HepG2 (cell line): Measurements from ENCODE around the gene KCTD1. TPM values are rescaled to one million over a fixed set of nuclear protein-coding genes. Genes with fewer than 3 reads are reported as not detected.

Experiments used
- ATAC-seq: fragments of 200-7000 bp; cut with Tn5 transposase; 3 replicates; pipeline ENCODE4 v1.9.1; 2020; ENCODE audit warnings: mild to moderate bottlenecking, moderate library complexity
- BruUV-seq: library from RNA; stranded (reverse); fragments of 400-500 nt; replicated peaks from 2 replicates; lab custom pipeline; 2021; lab: Mats Ljungman, UMichigan
- CTCF ChIA-PET: fragments of 300-600 bp; formaldehyde crosslinking; extraction: SDS; loops from one replicate; lab custom pipeline; 2021; ENCODE audit warnings: low total read pairs, inconsistent platforms, low intra/inter-chr PET ratio; lab: Yijun Ruan, JAX
- POLR2A ChIA-PET: fragments of 350-600 bp; sonication (Branson Sonifier 250); formaldehyde crosslinking; loops from one replicate; lab custom pipeline; 2020; ENCODE audit warnings: antibody characterized with exemption, inconsistent platforms; lab: Yijun Ruan, JAX
- DNase-seq: peaks from one replicate; pipeline ENCODE4 v3.0.0-alpha.2; 2015; ENCODE audit warnings: low spot score
- FAIRE-seq: peaks from 3 replicates; lab custom pipeline; 2011; peaks lifted over from hg19 to GRCh38; lab: Jason Lieb, UNC
- H2AFZ ChIP-seq: one replicate; pipeline ENCODE4 v1.6.1; 2011; ENCODE audit warnings: low read length, inconsistent platforms
- H3K27ac ChIP-seq: fragments of 300-600 bp; 3 replicates; pipeline ENCODE4 v1.8.0; 2011; ENCODE audit warnings: mixed run types, mild to moderate bottlenecking, mixed read lengths, low read length, inconsistent platforms; ENCODE audit not compliant: insufficient read depth; ENCODE audit errors: extremely low read length
- H3K27me3 ChIP-seq, 2 experiments: fragments of 200-600 bp in 1 of 2; 2 replicates in 1 of 2; 3 replicates in 1 of 2; pipeline versions ENCODE4 v1.6.0 to v1.8.0; 2011; ENCODE audit warnings: low read length in 2 of 2, mild to moderate bottlenecking in 2 of 2, moderate library complexity in 2 of 2, inconsistent platforms in 1 of 2; ENCODE audit not compliant: insufficient read depth in 2 of 2, control insufficient read depth in 1 of 2
- H3K36me3 ChIP-seq, 2 experiments: fragments of 200-600 bp in 1 of 2; replicated peaks in 1 of 2; 2 replicates in 1 of 2; 3 replicates in 1 of 2; pipeline versions ENCODE4 v1.5.1 to v1.8.0; 2011; ENCODE audit warnings: low read length in 2 of 2, inconsistent platforms in 1 of 2; ENCODE audit not compliant: insufficient read depth in 2 of 2, control insufficient read depth in 1 of 2
- H3K4me1 ChIP-seq: 2 replicates; pipeline ENCODE4 v1.5.1; 2012; ENCODE audit warnings: low read length, inconsistent platforms; ENCODE audit not compliant: insufficient read depth
- H3K4me2 ChIP-seq: 2 replicates; pipeline ENCODE4 v1.6.0; 2011; ENCODE audit warnings: low read depth, low read length, inconsistent platforms
- H3K4me3 ChIP-seq, 3 experiments: fragments of 200-600 bp in 1 of 3; sonication (generic), shearing (Covaris generic) in 1 of 3; replicated peaks in 1 of 3; 2 replicates each; pipeline ENCODE4 v1.5.1; 2011 to 2016; ENCODE audit warnings: low read length in 3 of 3, inconsistent platforms in 2 of 3, low read depth in 2 of 3, mild to moderate bottlenecking in 2 of 3, control low read depth in 1 of 3, mixed read lengths in 1 of 3; ENCODE audit not compliant: insufficient read depth in 1 of 3
- H3K79me2 ChIP-seq: one replicate; pipeline ENCODE4 v1.6.1; 2011; ENCODE audit warnings: low read length, inconsistent platforms; ENCODE audit not compliant: insufficient read depth
- H3K9ac ChIP-seq: 2 replicates; pipeline ENCODE4 v1.6.0; 2011; ENCODE audit warnings: mild to moderate bottlenecking, low read depth, low read length, inconsistent platforms; ENCODE audit not compliant: insufficient read depth
- H3K9me3 ChIP-seq: 2 replicates; pipeline ENCODE4 v1.5.1; 2012; ENCODE audit warnings: mild to moderate bottlenecking, low read length
- H4K20me1 ChIP-seq: 2 replicates; pipeline ENCODE4 v1.6.0; 2011; ENCODE audit warnings: inconsistent platforms, mild to moderate bottlenecking, low read length, moderate library complexity; ENCODE audit not compliant: insufficient read depth
- ARID3A ChIP-seq: IDR thresholded peaks from 2 replicates; pipeline ENCODE4 v1.6.1; 2012; ENCODE audit warnings: low read depth, low read length, improper control_type of control experiment
- DRAP1 ChIP-seq: IDR thresholded peaks from 2 replicates; pipeline ENCODE4 v1.6.1; 2016; ENCODE audit warnings: missing genetic modification reagents, missing compliant biosample characterization
- ETV6 ChIP-seq: sonication (generic); formaldehyde crosslinking; conservative IDR thresholded peaks from 2 replicates; pipeline ENCODE4 v1.4.0; 2020; ENCODE audit warnings: missing genetic modification reagents
- GLI4 ChIP-seq: sonication (generic); formaldehyde crosslinking; IDR thresholded peaks from 2 replicates; pipeline ENCODE4 v1.5.1; 2020; ENCODE audit warnings: missing genetic modification reagents, mild to moderate bottlenecking, moderate library complexity, borderline replicate concordance
- KAT8 ChIP-seq: IDR thresholded peaks from 2 replicates; pipeline ENCODE4 v1.6.1; 2016; ENCODE audit warnings: missing genetic modification reagents, missing compliant biosample characterization
- NFE2L1 ChIP-seq: sonication (generic); formaldehyde crosslinking; IDR thresholded peaks from 2 replicates; pipeline ENCODE4 v1.4.0; 2020; ENCODE audit warnings: missing genetic modification reagents, mild to moderate bottlenecking, borderline replicate concordance
- SOX13 ChIP-seq, 3 experiments: fragments of 450-650 bp in 1 of 3; sonication (generic) in 1 of 3; formaldehyde crosslinking in 1 of 3; IDR thresholded peaks in 2 of 3; conservative IDR thresholded peaks in 1 of 3; 2 replicates each; pipeline versions ENCODE4 v1.5.0 to v1.6.1; 2016 to 2020; ENCODE audit warnings: antibody characterized with exemption in 1 of 3, mild to moderate bottlenecking in 1 of 3, missing compliant biosample characterization in 1 of 3, missing genetic modification reagents in 1 of 3, moderate library complexity in 1 of 3
- ZBTB14 ChIP-seq: sonication (generic); formaldehyde crosslinking; IDR thresholded peaks from 2 replicates; pipeline ENCODE4 v1.4.0; 2020; ENCODE audit warnings: missing genetic modification reagents
- ZNF350 ChIP-seq: sonication (generic); formaldehyde crosslinking; IDR thresholded peaks from 2 replicates; pipeline ENCODE4 v1.4.0; 2020; ENCODE audit warnings: mild to moderate bottlenecking, low read depth, missing genetic modification reagents, borderline replicate concordance
- WGBS: methylation state at CpG from one replicate; pipeline ENCODE4 v1.1.6; 2017; ENCODE audit warnings: low lambda C conversion rate; 5-methylcytosine and 5-hydroxymethylcytosine counted together
- in situ Hi-C: cut with HindIII; loops from 2 replicates; pipeline ENCODE4 v1.10.0; 2017; ENCODE audit warnings: low pct_unique_long_range_greater_than_20kb; ENCODE audit not compliant: extremely low pct_ligation_motif_present
- intact Hi-C: fragments of 100-400 bp; cut with micrococcal nuclease; formaldehyde crosslinking; loops from one replicate; pipeline ENCODE4 v1.10.0; 2022; ENCODE audit not compliant: unreplicated experiment
- polyA plus RNA-seq, 8 experiments: library from polyadenylated mRNA; depleted of rRNA in 3 of 8; stranded (reverse) in 7 of 8; unstranded in 1 of 8; fragments of >200 nt; fragmentation: Illumina TruSeq in 4 of 8; extraction: Trizol in 4 of 8; gene quantifications; 2 replicates each; pipeline versions ENCODE4 v1.2.1 to v1.2.3, GENCODE V29; 2011 to 2016; ENCODE audit warnings: low read depth in 4 of 8, missing spikeins in 1 of 8, mixed read lengths in 1 of 8; ENCODE audit not compliant: insufficient read depth in 1 of 8
- total RNA-seq, 5 experiments: library from RNA; depleted of rRNA; stranded (reverse); fragments of >200 nt; fragmentation: Illumina TruSeq; extraction: Trizol; gene quantifications; 2 replicates each; pipeline ENCODE4 v1.2.3, GENCODE V29; 2016; ENCODE audit warnings: low read depth in 1 of 5
- TF ChIP-seq, protein P1 (sequence below): sonication (generic); formaldehyde crosslinking; IDR thresholded peaks from 2 replicates; pipeline ENCODE4 v1.5.0; 2020; ENCODE audit warnings: missing genetic modification reagents
- TF ChIP-seq, protein P2 (sequence below): sonication (generic); formaldehyde crosslinking; IDR thresholded peaks from 2 replicates; pipeline ENCODE4 v1.5.0; 2020; ENCODE audit warnings: mild to moderate bottlenecking, missing genetic modification reagents
- TF ChIP-seq, protein P3 (sequence below): sonication (generic); formaldehyde crosslinking; IDR thresholded peaks from 2 replicates; pipeline ENCODE4 v1.4.0; 2020; ENCODE audit warnings: missing genetic modification reagents; ENCODE audit errors: not compliant biosample characterization

The KCTD1 gene
- total and polyA plus RNA-seq, 2 of the 13 experiments (the other 11 are each of a cell fraction or from before 2014, with no cell fraction given): 2.7 to 6.8 TPM

DNA sequence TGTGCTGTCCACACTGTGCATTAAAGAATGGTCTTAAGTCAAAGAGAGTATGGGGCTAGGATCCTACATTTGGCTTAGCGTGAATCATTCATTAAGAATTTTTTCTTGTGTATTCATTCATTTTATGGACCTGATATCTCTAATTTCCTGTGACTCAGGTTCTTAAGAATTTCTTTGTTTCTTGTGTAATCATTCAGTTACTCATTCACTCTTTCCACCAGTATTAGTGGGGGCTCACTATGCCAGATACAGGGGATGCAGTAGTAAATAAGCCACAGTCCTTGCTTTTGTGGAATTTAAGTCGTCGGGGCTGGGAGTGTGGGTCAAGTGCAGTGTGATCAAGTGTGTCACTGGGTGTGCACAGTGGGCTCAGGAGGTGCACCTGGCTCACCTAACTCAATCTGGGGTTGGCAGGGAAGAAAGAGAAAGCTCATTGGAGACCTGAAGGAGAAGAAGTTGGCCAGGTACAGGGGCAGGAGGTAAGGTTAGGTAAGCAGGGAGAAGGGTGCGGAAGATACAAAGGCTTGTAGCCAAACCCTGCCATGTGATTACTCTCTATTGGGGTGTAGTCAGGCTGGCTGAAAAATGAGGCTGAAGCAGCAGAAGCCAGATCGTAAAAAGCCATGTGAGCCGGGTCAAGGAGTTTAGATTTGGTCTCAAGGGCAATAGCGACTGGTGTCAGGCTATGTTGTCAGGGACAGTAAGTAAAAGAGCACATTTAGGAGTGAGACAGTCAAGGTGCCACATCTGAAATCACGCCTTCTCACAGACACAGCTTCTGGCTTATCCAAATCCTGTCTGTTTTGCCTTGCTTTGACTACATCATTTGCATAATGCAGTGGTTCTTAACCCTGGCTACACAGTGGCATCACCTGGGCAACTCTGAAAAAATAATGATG is 67.2 kb downstream of the KCTD1 start:
- H2AFZ ChIP-seq: no peak overlapping the region
- no peak for ATAC-seq

More for the DNA sequence above, 67.2 kb downstream of the KCTD1 start:
- ChIA-PET CTCF (no interaction called here), POLR2A (no interaction called here)
- no peaks in the 10 kb centered on the region for H3K27me3 ChIP-seq
- intact Hi-C loops: no loop called here
- no peaks in the 10 kb centered on the region for H3K9me3 ChIP-seq
- H3K4me1 ChIP-seq: peaks cover 10% of the 10 kb centered on the region
- H3K27ac ChIP-seq: no peak overlapping the region
- H3K4me3 ChIP-seq: no peak overlapping the region
- no peak for FAIRE-seq
- peak; percentile 5 for DNase-seq
- no peaks in the 10 kb centered on the region for H4K20me1 ChIP-seq
- no peak overlapping the region for H3K9ac ChIP-seq
- H3K79me2 ChIP-seq: no peaks in the 10 kb centered on the region
- no peaks in the 10 kb centered on the region for H3K36me3 ChIP-seq
- no TSS peak for BruUV-seq
- WGBS: 77% methylated on average over 8 of the region's 8 CpGs
- H3K4me2 ChIP-seq: no peak overlapping the region
- TF ChIP-seq, protein P1, sequence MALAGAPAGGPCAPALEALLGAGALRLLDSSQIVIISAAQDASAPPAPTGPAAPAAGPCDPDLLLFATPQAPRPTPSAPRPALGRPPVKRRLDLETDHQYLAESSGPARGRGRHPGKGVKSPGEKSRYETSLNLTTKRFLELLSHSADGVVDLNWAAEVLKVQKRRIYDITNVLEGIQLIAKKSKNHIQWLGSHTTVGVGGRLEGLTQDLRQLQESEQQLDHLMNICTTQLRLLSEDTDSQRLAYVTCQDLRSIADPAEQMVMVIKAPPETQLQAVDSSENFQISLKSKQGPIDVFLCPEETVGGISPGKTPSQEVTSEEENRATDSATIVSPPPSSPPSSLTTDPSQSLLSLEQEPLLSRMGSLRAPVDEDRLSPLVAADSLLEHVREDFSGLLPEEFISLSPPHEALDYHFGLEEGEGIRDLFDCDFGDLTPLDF (CRISPR knock-in tag): no peak
- TF ChIP-seq ZNF350 (CRISPR knock-in tag): no peak
- TF ChIP-seq ZBTB14 (CRISPR knock-in tag): no peak
- no peak for TF ChIP-seq SOX13 (IDR thresholded peaks at IDR 0.05)
- no peak for TF ChIP-seq SOX13 (CRISPR knock-in tag; conservative IDR thresholded peaks at IDR 0.05 in 1 of 2, IDR thresholded peaks at IDR 0.05 in 1 of 2)
- TF ChIP-seq, protein P2, sequence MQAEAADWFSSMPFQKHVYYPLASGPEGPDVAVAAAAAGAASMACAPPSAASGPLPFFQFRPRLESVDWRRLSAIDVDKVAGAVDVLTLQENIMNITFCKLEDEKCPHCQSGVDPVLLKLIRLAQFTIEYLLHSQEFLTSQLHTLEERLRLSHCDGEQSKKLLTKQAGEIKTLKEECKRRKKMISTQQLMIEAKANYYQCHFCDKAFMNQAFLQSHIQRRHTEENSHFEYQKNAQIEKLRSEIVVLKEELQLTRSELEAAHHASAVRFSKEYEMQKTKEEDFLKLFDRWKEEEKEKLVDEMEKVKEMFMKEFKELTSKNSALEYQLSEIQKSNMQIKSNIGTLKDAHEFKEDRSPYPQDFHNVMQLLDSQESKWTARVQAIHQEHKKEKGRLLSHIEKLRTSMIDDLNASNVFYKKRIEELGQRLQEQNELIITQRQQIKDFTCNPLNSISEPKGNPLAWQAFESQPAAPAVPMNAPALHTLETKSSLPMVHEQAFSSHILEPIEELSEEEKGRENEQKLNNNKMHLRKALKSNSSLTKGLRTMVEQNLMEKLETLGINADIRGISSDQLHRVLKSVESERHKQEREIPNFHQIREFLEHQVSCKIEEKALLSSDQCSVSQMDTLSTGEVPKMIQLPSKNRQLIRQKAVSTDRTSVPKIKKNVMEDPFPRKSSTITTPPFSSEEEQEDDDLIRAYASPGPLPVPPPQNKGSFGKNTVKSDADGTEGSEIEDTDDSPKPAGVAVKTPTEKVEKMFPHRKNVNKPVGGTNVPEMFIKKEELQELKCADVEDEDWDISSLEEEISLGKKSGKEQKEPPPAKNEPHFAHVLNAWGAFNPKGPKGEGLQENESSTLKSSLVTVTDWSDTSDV: no peak
- no peak for TF ChIP-seq GLI4 (CRISPR knock-in tag)
- no peak for TF ChIP-seq ARID3A
- TF ChIP-seq ETV6 (CRISPR knock-in tag): no peak
- TF ChIP-seq NFE2L1 (CRISPR knock-in tag): no peak
- no peak for TF ChIP-seq KAT8 (CRISPR knock-in tag)
- TF ChIP-seq DRAP1: no peak
- TF ChIP-seq, protein P3, sequence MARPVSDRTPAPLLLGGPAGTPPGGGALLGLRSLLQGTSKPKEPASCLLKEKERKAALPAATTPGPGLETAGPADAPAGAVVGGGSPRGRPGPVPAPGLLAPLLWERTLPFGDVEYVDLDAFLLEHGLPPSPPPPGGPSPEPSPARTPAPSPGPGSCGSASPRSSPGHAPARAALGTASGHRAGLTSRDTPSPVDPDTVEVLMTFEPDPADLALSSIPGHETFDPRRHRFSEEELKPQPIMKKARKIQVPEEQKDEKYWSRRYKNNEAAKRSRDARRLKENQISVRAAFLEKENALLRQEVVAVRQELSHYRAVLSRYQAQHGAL (CRISPR knock-in tag): no peak
- in situ Hi-C loops: no loop called here
